ENCODE measurements around the gene PELI2.

PELI2 gene

DNA sequence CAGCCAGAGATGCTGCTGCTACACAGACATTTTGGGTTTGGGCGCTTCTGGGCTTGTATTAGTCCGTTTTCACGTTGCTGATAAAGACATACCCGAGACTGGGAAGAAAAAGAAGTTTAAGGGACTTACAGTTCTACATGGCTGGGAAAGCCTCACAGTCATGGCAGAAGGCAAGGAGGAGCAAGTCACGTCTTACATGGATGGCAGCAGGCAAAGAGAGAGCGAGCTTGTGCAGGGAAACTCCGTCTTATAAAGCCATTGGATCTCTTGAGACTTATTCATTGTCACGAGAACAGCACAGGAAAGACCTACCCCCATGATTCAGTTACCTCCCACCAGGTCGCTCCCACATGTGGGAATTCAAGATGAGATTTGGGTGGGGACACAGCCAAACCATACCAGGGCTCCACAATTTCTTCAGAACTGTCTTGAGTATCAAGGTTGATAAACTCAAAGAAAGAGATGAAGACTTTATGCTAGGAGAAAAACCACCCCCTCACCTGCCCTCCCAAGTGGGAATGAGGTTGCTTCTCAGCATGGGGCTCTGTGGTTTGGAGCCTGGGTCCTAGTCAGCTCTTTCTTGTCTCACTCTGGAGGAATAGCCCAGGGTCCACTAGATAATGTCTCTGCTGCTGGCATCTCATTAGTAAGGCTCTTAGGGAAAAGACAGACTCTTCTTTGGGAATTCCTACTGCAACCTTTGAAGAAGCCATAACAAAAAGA is 200.3 kb downstream of the PELI2 start:
- no peak for DNase-seq

DNA sequence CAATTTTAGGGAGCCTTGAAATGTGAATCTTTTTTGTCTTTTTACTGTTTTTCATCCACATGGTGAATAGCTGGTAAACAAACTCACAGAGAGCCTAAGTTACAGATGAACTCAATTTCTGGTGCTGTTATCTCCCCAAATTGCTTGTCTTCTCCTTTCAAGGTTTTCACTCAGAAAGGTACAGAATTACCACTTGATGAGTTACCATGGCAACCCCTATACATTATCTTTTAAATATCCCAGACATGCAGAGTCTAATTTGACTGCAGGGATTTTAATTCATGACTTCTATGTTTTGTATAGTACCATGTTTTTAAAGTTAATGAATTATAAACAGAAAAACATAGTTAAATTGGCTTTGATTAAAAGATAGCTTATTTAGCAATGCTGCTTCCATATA is 203.7 kb downstream of the PELI2 start:
- no peak for DNase-seq

DNA sequence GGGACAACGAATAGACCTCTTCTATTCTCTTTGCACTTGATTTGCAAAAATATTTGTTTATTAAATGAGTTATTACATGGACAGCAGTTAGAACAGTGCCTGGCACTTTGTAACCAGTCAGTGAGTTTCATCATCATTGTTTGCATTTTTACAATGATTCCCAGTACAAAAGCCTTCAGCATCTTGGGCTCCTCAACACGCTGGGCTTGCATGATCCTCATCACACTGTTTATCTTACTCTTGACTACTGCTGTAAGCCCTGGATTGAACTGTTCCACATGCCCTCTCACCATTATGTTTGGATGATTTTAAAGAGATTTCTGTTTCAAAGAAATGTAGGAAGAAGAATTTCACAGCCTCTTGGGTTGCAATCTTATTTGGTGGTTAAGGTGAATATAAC is 204.3 kb downstream of the PELI2 start:
- DNase-seq: no peak

DNA sequence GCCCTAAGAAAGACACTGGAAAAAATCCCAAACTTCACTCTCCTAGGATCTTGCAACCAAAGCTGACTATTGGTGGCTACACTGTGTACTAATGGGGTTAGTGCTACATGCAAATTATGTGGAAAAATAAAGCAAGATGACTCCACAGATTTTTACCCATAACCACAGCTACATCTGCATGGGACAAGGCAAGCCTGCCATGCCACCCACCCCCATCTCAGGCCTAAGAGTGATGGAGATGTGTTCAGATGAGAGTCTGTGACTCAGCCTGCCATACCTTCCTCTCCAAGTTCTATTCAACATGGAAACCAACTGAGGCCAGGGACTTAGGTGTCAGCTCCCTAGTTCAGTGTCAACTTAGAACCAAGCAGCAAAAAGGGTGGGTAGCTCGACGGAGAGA is 206.2 kb downstream of the PELI2 start:
- no peak for DNase-seq

DNA sequence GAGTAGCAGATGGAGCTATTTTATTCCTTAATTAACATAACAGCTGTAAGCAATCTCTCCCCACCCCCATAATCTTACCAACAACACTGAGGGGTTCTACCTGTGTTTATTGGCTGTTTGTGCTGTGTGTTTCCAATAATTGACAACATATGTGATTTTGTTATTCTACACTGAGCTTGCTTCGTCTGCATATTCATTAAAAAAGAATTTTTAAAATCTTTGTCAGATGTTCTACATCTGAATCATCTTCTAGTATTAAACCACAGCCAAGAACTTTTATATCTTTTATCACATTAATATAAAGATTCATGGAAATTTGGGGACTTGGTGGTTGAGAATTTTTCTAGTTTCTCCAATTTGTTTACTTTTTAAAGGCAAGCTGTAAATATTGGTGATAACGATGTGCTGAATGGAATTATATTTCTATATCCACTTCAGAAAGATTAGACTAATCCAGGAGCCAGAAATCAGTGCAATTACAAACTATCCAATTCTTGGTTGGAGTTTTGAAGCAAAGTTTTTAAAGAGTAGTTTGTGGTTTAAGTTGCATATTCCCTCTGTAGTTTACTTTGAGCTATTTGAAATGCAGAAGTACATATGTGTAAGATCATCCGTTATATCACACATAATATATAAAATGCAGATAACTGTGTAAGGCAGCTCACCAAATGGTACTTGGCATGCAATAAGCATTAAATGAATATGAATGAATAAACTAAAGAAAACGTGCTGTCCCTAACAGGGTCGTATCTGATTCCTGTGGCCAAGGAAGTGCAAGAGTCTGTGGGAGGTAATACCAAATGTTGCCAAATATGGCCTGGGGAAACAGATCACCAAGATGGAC is 206.9 kb downstream of the PELI2 start:
- no peak for DNase-seq

DNA sequence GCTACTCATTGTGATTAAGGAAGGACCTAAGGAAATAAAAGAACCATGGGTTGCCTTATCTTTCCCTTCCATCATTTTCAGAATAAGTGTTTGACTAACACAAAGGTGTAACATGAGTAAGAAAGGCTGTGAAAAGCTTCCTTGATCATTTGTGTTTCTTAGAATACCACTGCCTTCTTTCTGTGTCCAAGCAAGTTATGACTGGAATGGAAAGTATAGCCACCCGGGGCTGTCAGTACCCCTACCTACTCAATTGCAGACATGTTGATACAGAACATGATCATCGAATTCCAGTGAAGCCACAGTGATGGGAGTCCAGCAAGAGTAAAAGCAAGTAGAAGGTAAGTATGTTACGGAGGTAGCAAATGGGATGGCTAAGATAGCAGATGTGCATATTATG is 209.8 kb downstream of the PELI2 start:
- no peak for DNase-seq

DNA sequence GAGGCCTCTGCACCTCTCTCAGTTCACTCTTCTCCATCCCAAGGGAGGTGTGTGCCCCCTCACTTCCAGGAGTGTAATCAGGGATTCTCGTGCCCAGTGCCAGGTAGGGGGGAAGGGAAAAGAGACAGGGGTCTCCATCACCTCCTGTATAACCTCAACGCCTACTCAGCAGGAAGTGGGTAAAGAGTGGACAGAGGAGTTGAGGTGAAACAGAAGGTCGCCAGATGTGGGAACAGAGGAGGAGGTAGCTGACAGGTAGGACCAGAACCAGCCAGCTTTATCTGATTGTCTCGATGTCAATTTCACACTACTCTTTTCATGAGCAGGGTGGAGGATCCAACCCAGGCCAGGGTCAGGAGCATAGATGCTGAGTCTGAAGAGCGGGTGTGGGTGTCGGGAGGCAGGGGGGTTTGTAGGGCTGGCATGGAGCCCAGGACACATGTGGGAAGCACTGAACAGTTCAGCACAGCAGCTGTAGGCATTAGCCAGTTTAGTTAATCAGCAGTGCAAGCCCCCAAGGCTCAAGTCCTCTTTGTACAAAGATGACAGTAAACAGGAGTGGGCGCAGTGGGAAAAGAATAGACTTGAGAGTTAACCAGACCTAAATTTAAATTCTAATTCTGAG is 213.5 kb downstream of the PELI2 start:
- peak; percentile 60 for DNase-seq

DNA sequence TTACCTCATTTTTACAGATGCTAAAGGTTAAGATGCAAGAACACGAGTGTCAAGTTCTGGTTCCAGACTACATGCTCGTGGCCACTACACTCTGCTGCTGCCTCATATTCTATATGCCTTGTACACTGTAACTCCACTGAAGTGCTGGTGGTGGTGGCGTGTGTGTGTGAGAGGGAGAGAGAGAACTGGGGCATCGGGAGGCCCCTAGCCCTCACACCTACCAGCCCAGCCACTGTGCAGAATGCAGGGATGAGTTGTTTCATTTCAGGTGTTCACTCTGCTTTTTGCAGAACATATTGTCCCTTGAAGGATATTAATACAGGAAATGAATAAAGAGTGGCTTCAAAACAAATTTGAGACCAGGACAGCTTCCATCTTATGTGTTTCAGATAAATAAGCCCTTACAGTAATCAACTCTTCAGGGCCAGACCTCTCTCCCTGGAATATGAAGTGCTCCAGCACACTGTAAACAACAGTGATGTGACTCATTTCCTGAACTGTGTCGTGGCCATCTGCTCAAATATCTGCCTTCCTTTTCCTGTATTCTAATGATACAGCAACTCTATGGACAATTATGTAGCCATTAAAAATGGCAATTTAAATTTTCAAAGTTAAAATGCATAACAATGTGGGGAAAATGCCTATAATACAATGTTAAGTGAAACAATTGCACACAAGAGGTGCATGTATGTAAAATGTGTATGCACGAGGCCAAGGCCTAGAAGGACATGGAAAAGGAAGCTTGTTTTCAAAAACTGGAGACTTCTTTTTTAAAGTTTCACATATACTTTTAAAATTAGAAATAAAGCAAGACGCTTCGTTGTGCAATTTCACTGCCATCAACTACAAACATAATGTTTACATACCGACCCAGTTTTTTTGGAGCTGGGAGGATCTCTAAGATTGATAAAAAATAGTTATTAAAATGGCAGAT is 215.4 kb downstream of the PELI2 start:
- DNase-seq: peak; percentile 22

DNA sequence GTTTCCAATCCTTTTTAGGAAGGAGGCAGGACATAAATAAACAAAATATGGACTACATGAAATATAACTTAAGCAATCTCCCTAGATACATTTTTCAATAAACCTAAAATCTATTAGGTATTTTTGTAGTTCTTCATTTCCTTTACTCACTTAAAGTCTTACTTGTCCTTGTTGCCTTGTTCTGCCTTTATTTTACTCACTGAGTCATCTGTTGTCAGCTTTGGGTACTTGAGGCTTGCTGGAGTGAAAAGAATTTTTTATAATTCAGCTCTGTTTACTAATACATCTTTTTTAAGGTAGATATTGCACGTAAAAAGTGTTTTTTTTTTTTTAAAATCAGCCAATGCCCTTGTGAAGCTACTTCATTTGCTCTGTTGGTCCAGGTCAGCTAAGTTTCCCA is 216.2 kb downstream of the PELI2 start:
- no peak for DNase-seq

DNA sequence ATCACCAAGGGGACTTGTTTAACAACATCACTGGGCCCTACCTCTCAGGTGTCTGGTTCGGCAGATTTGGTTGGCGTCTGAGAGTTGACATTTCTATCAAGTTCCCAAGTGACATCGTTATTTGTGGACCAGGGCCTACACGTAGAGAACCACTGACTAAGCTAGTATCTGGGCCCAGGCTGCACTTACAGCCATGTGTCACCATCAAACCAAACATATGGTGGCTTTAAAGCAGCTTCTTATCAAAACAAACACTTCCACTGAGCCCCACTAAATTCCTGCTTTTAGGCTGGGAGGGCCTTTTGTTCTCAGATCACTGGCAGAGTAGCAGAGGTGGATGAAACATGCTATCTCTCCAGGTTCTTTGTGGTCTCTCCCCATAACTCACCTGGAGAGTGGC is 220.5 kb downstream of the PELI2 start:
- DNase-seq: no peak

DNA sequence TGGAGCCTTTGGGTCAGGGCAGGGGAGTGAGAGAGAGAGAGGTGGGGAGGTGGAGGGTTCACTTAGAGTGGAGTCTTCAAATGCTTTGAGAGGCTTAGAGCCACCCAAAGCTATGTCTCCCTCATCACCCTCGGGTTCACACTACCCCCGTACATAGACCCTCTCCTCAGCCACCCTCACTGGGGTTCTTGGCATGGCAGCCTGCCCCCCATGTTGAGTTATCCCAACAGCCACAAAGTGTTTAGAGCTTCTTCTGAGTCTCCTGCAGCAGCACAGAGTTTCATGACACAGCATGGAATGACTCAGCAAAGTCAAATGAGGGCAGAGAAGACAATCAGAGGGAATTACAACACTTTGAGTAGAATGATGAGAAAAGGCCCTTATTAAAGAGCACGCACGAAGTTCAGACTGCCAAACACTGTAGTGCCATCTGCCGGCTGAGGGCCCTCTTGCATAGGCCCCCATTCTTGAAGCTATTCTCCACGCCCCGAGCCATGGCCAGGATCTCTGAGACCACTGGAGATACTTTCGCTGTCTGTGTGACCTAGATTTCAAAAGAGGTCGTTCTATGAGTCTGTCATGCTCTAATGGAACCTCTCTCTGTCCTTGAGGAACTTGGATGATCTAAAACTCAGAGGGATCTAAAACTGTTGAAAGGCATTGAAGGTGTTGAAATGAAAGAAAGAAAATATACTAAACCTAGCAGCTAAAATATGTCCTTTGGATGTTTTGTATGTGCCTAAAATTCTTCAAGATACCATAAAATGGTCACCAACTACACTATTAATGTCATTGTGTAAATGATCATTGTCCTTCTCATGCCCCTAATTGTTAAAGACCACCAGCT is 221.9 kb downstream of the PELI2 start:
- DNase-seq: no peak

DNA sequence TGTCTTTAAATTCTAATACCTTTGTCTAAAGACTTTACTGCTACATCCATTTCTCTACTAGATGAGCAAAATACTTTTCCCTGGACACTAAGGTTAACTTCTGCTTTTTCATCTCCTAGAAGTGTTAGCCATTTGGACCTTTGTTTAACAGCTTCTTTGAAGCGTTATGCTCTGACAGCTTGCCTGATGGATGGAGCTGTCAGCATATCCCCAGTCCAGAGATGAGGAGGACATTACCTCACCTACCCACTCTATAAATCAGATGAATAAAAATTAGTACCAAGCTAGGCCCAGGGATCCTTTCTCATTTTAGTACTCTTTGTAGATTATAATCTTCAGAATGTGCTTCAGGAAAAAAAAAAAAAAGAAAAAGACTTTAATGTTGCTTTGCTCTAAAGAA is 222.7 kb downstream of the PELI2 start:
- no peak for DNase-seq

DNA sequence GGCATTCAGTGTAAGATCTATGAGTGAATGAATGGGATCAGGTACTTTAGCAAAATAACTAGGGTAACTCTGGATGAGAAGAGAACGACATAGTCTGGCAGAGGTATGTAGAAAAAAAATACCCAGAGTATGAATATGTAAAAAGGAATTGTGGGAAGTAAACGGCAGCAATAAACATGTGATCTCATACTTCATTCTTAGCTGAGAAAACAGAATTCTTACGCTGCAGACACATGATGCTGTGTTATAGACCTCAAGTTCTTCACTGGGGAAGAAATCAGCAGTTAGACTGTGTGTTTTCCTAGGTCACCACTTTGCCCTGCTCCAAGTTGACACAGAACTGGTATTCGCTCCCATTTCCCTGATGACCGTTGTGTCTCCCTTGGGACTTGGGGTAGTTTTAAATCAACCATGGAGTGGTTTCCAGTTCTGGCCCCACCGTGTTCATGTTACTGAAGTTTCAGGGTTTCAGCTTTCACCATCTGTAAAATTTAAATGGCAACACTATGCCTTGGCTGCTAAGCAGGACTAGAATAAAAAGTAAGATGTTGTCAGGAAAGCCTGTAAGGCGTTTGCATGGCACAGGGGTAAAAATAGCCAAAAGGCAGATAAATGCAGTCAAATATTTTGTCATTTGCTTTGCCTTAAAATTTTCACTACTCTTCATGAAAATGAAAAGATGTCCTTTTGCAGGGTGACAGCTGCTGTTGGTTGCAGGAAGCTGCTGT is 223.7 kb downstream of the PELI2 start:
- DNase-seq: no peak

DNA sequence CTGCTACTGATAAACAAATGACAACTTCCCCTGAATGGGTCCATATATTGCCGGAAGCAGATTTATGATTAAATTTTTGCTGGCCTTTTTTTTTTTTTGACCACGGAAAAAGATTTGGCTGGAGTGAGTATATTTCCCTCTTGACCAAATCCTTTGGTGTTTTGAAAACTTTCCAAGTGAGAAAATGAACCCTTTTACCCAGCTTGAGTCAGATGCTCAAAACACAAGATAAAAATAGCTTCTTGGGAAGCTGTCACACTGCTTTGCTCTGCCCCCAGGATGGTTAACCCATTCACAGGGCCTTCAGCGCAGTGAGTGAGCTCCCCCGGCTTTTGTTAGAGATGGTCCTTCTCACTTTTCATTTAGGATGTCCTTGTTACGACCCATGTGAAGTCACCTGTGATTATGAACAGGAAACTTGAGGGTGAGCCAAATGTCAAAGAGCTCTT is 224.3 kb downstream of the PELI2 start:
- DNase-seq: no peak

DNA sequence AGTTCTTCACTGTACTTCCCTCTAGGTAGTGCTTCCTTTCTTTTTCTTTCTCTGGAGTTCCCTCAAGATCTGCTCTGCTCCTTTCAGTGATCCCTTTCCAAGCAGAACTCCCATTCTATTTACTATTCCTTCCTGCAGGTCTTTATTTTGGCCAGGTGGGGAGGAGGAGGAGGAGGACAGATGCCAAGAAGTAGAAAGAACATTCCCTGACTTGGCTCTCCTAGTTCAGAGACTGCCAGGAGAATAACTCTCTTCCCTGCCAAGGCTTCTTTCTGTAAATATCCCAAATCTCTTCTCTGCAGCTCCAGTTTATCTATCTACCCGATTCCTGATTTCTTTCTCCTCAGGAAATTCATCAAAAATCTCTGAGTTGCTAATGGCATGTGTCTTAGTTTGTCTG is 231.7 kb downstream of the PELI2 start:
- no peak for DNase-seq

Data from NCI-H1105 treated with DMSO at 0.1 percent for 48 hours (cell line).